HEK293 (cell line): ENCODE measurements around the gene RPS6KA1.
"Not testable (repeated sequence)": the region's sequence is repeated elsewhere in the genome, so short reads cannot be mapped to it uniquely, and the experiment has no call there.

ENCODE experiments used
- CTCF ChIA-PET: fragments of 350-600 bp; formaldehyde crosslinking; extraction: SDS; loops from one replicate; lab custom pipeline; 2021; ENCODE audit warnings: antibody characterized with exemption; lab: Yijun Ruan, JAX
- POLR2A ChIA-PET: fragments of 300-600 bp; formaldehyde crosslinking; extraction: SDS; loops from one replicate; lab custom pipeline; 2020; ENCODE audit warnings: antibody characterized with exemption, inconsistent platforms; lab: Yijun Ruan, JAX
- H3K27ac ChIP-seq: fragments of 200-500 bp; sonication (Bioruptor generic); 2 replicates; pipeline ENCODE4 v1.5.1; 2014; ENCODE audit warnings: low read depth, low read length, control low read depth, inconsistent platforms; ENCODE audit errors: extremely low read depth
- H3K36me3 ChIP-seq, 2 experiments: fragments of 200-500 bp in 1 of 2; sonication (Bioruptor generic) in 1 of 2; 1 replicate in 1 of 2; 2 replicates in 1 of 2; pipeline ENCODE4 v1.5.1; 2014 to 2017; ENCODE audit warnings: inconsistent platforms in 2 of 2, low read length in 2 of 2; ENCODE audit not compliant: control insufficient read depth in 2 of 2, insufficient read depth in 1 of 2
- H3K4me1 ChIP-seq: fragments of 200-500 bp; sonication (Bioruptor generic); 2 replicates; pipeline ENCODE4 v1.5.1; 2014; ENCODE audit warnings: mild to moderate bottlenecking, low read length, inconsistent platforms; ENCODE audit not compliant: control insufficient read depth, insufficient read depth
- H3K4me3 ChIP-seq: 2 replicates; pipeline ENCODE4 v1.5.1; 2011; ENCODE audit warnings: low read depth, mild to moderate bottlenecking, control low read depth, low read length, moderate library complexity
- H3K9me3 ChIP-seq: fragments of 200-500 bp; sonication (Bioruptor generic); 2 replicates; pipeline ENCODE4 v1.5.1; 2014; ENCODE audit warnings: low read depth, low read length, inconsistent platforms; ENCODE audit not compliant: control insufficient read depth, insufficient read depth
- BCL11B ChIP-seq: fragments of 450-650 bp; formaldehyde crosslinking; IDR thresholded peaks from 2 replicates; pipeline ENCODE4 v1.5.1; 2016; ENCODE audit warnings: low read depth, missing biosample characterization, missing genetic modification characterization
- HOXC10 ChIP-seq: sonication (generic); formaldehyde crosslinking; IDR thresholded peaks from 2 replicates; pipeline ENCODE4 v1.8.1; 2023; ENCODE audit warnings: mild to moderate bottlenecking, missing genetic modification reagents
- OVOL3 ChIP-seq: fragments of 450-650 bp; formaldehyde crosslinking; IDR thresholded peaks from 2 replicates; pipeline ENCODE4 v1.5.1; 2016; ENCODE audit warnings: missing biosample characterization, missing genetic modification characterization
- PRDM10 ChIP-seq: fragments of 450-650 bp; formaldehyde crosslinking; IDR thresholded peaks from 2 replicates; pipeline ENCODE4 v1.5.1; 2016; ENCODE audit warnings: missing biosample characterization, missing genetic modification characterization
- ZBTB49 ChIP-seq: fragments of 450-650 bp; formaldehyde crosslinking; IDR thresholded peaks from 2 replicates; pipeline ENCODE4 v1.5.1; 2016; ENCODE audit warnings: missing biosample characterization, missing genetic modification characterization, low read depth
- ZNF274 ChIP-seq, 2 experiments: fragments of 200-500 bp in 1 of 2; fragments of 450-650 bp in 1 of 2; sonication (Bioruptor generic) in 1 of 2; formaldehyde crosslinking in 1 of 2; IDR thresholded peaks; 2 replicates each; pipeline versions ENCODE4 v1.5.1 to v1.6.1; 2014 to 2016; ENCODE audit warnings: borderline replicate concordance in 1 of 2, inconsistent platforms in 1 of 2, low read length in 1 of 2, missing biosample characterization in 1 of 2, missing genetic modification characterization in 1 of 2
- ZNF280D ChIP-seq: fragments of 450-650 bp; formaldehyde crosslinking; IDR thresholded peaks from 2 replicates; pipeline ENCODE4 v1.5.1; 2016; ENCODE audit warnings: missing biosample characterization, missing genetic modification characterization
- ZNF292 ChIP-seq: fragments of 450-650 bp; formaldehyde crosslinking; IDR thresholded peaks from 2 replicates; pipeline ENCODE4 v1.5.1; 2016; ENCODE audit warnings: low read depth, missing biosample characterization, missing genetic modification characterization, borderline replicate concordance
- ZNF433 ChIP-seq: fragments of 450-650 bp; formaldehyde crosslinking; IDR thresholded peaks from 2 replicates; pipeline ENCODE4 v1.5.1; 2016; ENCODE audit warnings: missing biosample characterization, missing genetic modification characterization, low read depth
- ZNF521 ChIP-seq: fragments of 450-650 bp; formaldehyde crosslinking; IDR thresholded peaks from 2 replicates; pipeline ENCODE4 v1.5.1; 2017; ENCODE audit warnings: missing biosample characterization, mild to moderate bottlenecking, missing genetic modification characterization
- ZNF530 ChIP-seq: fragments of 450-650 bp; formaldehyde crosslinking; IDR thresholded peaks from 2 replicates; pipeline ENCODE4 v1.5.1; 2016; ENCODE audit warnings: low read depth, missing biosample characterization, missing genetic modification characterization
- ZNF561 ChIP-seq: fragments of 450-650 bp; IDR thresholded peaks from 2 replicates; pipeline ENCODE4 v1.5.1; 2018; ENCODE audit warnings: missing biosample characterization, missing genetic modification characterization, borderline replicate concordance
- ZNF621 ChIP-seq: fragments of 450-650 bp; formaldehyde crosslinking; IDR thresholded peaks from 2 replicates; pipeline ENCODE4 v1.5.1; 2017; ENCODE audit warnings: missing biosample characterization, missing genetic modification characterization
- ZNF660 ChIP-seq: fragments of 450-650 bp; IDR thresholded peaks from 2 replicates; pipeline ENCODE4 v1.5.1; 2018; ENCODE audit warnings: missing biosample characterization, mild to moderate bottlenecking, missing genetic modification characterization
- TF ChIP-seq, protein P1 (sequence below): fragments of 450-650 bp; formaldehyde crosslinking; IDR thresholded peaks from 2 replicates; pipeline ENCODE4 v1.5.1; 2016; ENCODE audit warnings: missing biosample characterization, missing genetic modification characterization
- TF ChIP-seq, protein P2 (sequence below): fragments of 450-650 bp; formaldehyde crosslinking; IDR thresholded peaks from 2 replicates; pipeline ENCODE4 v1.5.1; 2016; ENCODE audit warnings: missing biosample characterization, missing genetic modification characterization
- TF ChIP-seq, protein P3 (sequence below): fragments of 450-650 bp; formaldehyde crosslinking; IDR thresholded peaks from 2 replicates; pipeline ENCODE4 v1.5.1; 2016; ENCODE audit warnings: missing biosample characterization, missing genetic modification characterization

The RPS6KA1 gene

DNA sequence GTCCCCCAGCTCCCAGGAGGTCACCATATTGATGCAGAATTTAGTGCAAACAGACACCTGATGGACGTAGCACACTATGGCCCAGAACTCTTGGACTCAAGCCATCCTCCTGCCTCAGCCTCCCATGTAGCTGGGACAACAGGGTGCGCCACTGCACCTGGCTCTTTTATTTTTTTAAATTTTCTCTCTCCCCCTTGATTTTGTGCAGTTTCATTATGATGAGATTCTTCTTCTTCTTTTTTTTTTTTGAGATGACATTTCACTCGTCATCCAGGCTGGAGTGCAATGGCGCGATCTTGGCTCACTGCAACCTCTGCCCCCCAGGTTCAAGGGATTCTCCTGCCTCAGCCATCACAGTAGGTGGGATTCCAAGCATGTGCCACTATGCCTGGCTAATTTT, 63.8 kb downstream of the RPS6KA1 start (continued):
- TF ChIP-seq ZNF433 (tag by site-specific recombination) (no peak), ZNF274 (IDR thresholded peaks at IDR 0.05; ENCODE audit: low read length) (no peak), ZNF274 (tag by site-specific recombination; IDR thresholded peaks at IDR 0.05; ENCODE audit: borderline replicate concordance) (no peak), OVOL3 (tag by site-specific recombination) (no peak)
- TF ChIP-seq, protein P1, sequence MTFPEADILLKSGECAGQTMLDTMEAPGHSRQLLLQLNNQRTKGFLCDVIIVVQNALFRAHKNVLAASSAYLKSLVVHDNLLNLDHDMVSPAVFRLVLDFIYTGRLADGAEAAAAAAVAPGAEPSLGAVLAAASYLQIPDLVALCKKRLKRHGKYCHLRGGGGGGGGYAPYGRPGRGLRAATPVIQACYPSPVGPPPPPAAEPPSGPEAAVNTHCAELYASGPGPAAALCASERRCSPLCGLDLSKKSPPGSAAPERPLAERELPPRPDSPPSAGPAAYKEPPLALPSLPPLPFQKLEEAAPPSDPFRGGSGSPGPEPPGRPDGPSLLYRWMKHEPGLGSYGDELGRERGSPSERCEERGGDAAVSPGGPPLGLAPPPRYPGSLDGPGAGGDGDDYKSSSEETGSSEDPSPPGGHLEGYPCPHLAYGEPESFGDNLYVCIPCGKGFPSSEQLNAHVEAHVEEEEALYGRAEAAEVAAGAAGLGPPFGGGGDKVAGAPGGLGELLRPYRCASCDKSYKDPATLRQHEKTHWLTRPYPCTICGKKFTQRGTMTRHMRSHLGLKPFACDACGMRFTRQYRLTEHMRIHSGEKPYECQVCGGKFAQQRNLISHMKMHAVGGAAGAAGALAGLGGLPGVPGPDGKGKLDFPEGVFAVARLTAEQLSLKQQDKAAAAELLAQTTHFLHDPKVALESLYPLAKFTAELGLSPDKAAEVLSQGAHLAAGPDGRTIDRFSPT (tag by site-specific recombination), result no peak

DNA sequence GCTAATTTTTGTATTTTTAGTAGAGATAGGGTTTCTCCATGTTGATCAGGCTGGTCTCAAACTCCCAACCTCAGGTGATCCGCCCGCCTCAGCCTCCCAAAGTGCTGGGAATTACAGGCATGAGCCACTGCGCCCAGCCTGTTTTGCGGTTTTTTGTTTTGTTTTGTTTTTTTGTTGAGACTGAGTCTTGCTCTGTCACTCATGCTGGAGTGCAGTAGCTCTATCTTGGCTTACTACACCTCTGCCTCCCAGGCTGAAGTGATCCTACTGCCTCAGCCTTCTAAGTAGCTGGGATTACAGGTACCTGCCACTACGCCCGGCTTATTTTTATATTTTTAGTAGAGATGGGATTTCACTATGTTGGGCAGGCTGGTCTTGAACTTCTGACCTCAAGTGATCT, 65.0 kb downstream of the RPS6KA1 start:
- H3K4me3 ChIP-seq, H3K9me3 ChIP-seq, H3K36me3 ChIP-seq, POLR2A ChIA-PET, H3K4me1 ChIP-seq, H3K27ac ChIP-seq: not testable (repeated sequence)
- CTCF ChIA-PET, result interaction anchor here (1.0 to 1.5 kb wide), 2 partner anchors 8 to 94 kb away, joined by 3 read pairs; no protein-coding TSS in a partner anchor

GRCh38 chr1:26597629-26598039, 68.1 kb downstream of the RPS6KA1 start:
- H3K4me1 ChIP-seq, result no peaks in the 10 kb centered on the region
- no peak overlapping the region for H3K27ac ChIP-seq
- no peaks in the 10 kb centered on the region for H3K36me3 ChIP-seq
- ChIA-PET CTCF (interaction anchor here (0.6 to 10.6 kb wide), 5 partner anchors 8 to 417 kb away, joined by 3 to 281 read pairs (median 4); partner anchors contain the start of gene PIGV), POLR2A (no interaction called here)
- no peaks in the 10 kb centered on the region for H3K9me3 ChIP-seq
- no peak overlapping the region for H3K4me3 ChIP-seq
- TF ChIP-seq, protein P2, sequence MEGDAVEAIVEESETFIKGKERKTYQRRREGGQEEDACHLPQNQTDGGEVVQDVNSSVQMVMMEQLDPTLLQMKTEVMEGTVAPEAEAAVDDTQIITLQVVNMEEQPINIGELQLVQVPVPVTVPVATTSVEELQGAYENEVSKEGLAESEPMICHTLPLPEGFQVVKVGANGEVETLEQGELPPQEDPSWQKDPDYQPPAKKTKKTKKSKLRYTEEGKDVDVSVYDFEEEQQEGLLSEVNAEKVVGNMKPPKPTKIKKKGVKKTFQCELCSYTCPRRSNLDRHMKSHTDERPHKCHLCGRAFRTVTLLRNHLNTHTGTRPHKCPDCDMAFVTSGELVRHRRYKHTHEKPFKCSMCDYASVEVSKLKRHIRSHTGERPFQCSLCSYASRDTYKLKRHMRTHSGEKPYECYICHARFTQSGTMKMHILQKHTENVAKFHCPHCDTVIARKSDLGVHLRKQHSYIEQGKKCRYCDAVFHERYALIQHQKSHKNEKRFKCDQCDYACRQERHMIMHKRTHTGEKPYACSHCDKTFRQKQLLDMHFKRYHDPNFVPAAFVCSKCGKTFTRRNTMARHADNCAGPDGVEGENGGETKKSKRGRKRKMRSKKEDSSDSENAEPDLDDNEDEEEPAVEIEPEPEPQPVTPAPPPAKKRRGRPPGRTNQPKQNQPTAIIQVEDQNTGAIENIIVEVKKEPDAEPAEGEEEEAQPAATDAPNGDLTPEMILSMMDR (tag by site-specific recombination), result 0 out of 2 replicates have a peak, but pooled peaks have one; percentile 16
- TF ChIP-seq ZNF530 (tag by site-specific recombination) (no peak), ZNF521 (no peak), ZNF621 (tag by site-specific recombination) (no peak), ZBTB49 (no peak), BCL11B (no peak), ZNF660 (tag by site-specific recombination) (0 out of 2 replicates have a peak, but pooled peaks have one; percentile 16), ZNF280D (tag by site-specific recombination) (no peak), PRDM10 (tag by site-specific recombination) (no peak), HOXC10 (CRISPR knock-in tag) (no peak), ZNF561 (no peak), ZNF292 (tag by site-specific recombination) (no peak)
- TF ChIP-seq, protein P3, sequence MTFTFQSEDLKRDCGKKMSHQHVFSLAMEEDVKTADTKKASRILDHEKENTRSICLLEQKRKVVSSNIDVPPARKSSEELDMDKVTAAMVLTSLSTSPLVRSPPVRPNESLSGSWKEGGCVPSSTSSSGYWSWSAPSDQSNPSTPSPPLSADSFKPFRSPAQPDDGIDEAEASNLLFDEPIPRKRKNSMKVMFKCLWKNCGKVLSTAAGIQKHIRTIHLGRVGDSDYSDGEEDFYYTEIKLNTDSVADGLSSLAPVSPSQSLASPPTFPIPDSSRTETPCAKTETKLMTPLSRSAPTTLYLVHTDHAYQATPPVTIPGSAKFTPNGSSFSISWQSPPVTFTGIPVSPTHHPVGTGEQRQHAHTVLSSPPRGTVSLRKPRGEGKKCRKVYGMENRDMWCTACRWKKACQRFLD (tag by site-specific recombination), result no peak
